Measurements from ENCODE around the gene ECM1. TPM values are rescaled to one million over a fixed set of nuclear protein-coding genes. Genes with fewer than 3 reads are reported as not detected.

Gene ECM1
- total and polyA plus RNA-seq, 2 experiments from 2014 or later = 3.0 to 7.1 TPM

GRCh38 chr1:150544204-150544603 lies 36.3 kb downstream of the ECM1 start:
- no peak overlapping the region for H2AFZ ChIP-seq
- H3K27ac ChIP-seq = no peak overlapping the region
- WGBS (ENCODE audit: low lambda C conversion rate, missing lambda C conversion rate) = 49% methylated on average over 3 of the region's 3 CpGs
- H3K27me3 ChIP-seq = no peaks in the 10 kb centered on the region
- TF ChIP-seq, protein P1, sequence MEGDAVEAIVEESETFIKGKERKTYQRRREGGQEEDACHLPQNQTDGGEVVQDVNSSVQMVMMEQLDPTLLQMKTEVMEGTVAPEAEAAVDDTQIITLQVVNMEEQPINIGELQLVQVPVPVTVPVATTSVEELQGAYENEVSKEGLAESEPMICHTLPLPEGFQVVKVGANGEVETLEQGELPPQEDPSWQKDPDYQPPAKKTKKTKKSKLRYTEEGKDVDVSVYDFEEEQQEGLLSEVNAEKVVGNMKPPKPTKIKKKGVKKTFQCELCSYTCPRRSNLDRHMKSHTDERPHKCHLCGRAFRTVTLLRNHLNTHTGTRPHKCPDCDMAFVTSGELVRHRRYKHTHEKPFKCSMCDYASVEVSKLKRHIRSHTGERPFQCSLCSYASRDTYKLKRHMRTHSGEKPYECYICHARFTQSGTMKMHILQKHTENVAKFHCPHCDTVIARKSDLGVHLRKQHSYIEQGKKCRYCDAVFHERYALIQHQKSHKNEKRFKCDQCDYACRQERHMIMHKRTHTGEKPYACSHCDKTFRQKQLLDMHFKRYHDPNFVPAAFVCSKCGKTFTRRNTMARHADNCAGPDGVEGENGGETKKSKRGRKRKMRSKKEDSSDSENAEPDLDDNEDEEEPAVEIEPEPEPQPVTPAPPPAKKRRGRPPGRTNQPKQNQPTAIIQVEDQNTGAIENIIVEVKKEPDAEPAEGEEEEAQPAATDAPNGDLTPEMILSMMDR (IDR thresholded peaks at IDR 0.05; ENCODE audit: poor library complexity) = no peak
- H3K4me3 ChIP-seq = no peak overlapping the region
- H3K9me2 ChIP-seq (replicated peaks; ENCODE audit: insufficient read depth) = no peaks in the 10 kb centered on the region
- H3K9me3 ChIP-seq (ENCODE audit: low read depth) = no peaks in the 10 kb centered on the region
- H3K36me3 ChIP-seq (replicated peaks; ENCODE audit: insufficient read depth, low read depth) = no peaks in the 10 kb centered on the region
- DNase-seq (ENCODE audit: low spot score) = peak; percentile 17
- H3K4me1 ChIP-seq (ENCODE audit: insufficient read depth) = peaks cover 6% of the 10 kb centered on the region
- H3K79me2 ChIP-seq = no peaks in the 10 kb centered on the region
- H3K4me2 ChIP-seq = no peak overlapping the region
- no peaks in the 10 kb centered on the region for H4K20me1 ChIP-seq (ENCODE audit: insufficient read depth, poor library complexity, severe bottlenecking)

DNA sequence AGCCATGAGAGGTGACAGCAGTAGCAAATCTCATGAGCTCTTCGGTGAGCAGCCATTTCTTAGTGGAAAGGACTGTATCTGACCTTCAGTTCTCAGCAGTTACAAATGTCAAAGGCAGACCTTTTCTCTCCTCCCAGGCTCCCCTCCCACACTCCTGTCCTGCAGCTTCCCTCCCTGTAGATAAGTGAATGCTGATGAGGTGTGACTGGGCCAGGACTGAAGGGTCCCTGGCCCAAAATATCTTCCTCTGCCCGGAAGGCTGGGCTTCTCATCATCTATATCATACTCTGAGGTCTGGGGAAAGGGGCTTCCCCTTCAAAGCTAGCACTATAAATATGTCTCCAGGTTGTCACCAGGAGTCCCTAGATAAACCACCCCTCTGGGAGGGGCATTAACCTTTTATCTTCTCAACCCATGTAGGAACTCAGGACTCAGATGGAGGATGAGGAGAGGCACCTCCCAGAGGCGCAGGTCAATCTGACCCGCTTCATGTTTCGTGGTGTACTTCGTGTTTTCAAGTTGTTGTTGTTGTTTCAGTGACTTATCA lies 37.6 kb downstream of the ECM1 start:
- WGBS (ENCODE audit: low lambda C conversion rate, missing lambda C conversion rate) = 73% methylated on average over 6 of the region's 6 CpGs

DNA sequence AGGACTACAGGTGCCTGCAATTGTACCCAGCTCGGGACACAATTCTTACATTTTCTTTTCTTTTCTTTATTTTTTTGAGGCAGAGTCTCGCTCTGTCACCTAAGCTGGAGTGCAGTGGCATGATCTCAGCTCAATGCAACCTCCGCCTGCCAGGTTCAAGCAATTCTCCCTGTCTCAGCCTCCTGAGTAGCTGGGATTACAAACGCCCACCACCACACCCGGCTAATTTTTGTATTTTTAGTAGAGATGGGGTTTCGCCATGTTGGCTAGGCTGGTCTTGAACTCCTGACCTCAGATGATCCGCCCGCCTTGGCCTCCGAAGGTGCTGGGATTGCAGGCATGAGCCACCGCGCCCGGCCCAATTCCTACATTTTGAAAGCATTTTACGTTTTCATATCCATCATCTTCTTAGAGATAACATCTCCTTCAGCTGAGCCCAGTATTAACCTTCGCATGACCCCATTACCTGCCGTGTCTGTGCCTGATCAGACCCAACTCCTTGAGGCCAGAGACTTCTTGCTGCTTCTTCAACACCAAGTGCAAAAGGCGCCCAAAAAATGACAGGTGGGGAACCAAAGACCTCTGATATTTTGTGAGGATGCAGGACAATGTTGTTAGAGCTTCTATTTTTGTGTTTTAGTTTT lies 38.5 kb downstream of the ECM1 start:
- H3K9me3 ChIP-seq (ENCODE audit: low read depth) = no peaks in the 10 kb centered on the region
- DNase-seq (ENCODE audit: low spot score) = no peak
- no peaks in the 10 kb centered on the region for H3K9me2 ChIP-seq (replicated peaks; ENCODE audit: insufficient read depth)
- no peak overlapping the region for H3K4me2 ChIP-seq
- H3K4me1 ChIP-seq (ENCODE audit: insufficient read depth) = peaks cover 14% of the 10 kb centered on the region
- H3K4me3 ChIP-seq = no peak overlapping the region
- H4K20me1 ChIP-seq (ENCODE audit: insufficient read depth, poor library complexity, severe bottlenecking) = no peaks in the 10 kb centered on the region
- no peak overlapping the region for H3K27ac ChIP-seq
- H3K36me3 ChIP-seq (replicated peaks; ENCODE audit: insufficient read depth, low read depth) = no peaks in the 10 kb centered on the region
- H3K79me2 ChIP-seq = no peaks in the 10 kb centered on the region
- TF ChIP-seq, protein P1 (IDR thresholded peaks at IDR 0.05; ENCODE audit: poor library complexity) = no peak
- TF ChIP-seq EZH2 (IDR thresholded peaks at IDR 0.05; ENCODE audit: borderline replicate concordance) = no peak
- TF ChIP-seq EZH2phosphoT487 (IDR thresholded peaks at IDR 0.05; ENCODE audit: low read depth, severe bottlenecking, unreplicated experiment) = no peak
- no peak overlapping the region for H2AFZ ChIP-seq
- no peaks in the 10 kb centered on the region for H3K27me3 ChIP-seq
- WGBS (ENCODE audit: low lambda C conversion rate, missing lambda C conversion rate) = 81% methylated on average over 16 of the region's 16 CpGs

More for the DNA sequence above, 37.6 kb downstream of the ECM1 start:
- Histone ChIP-seq H3K27ac (no peak overlapping the region), H3K4me3 (no peak overlapping the region), H3K9me3 (ENCODE audit: low read depth) (no peaks in the 10 kb centered on the region), H3K79me2 (no peaks in the 10 kb centered on the region), H3K4me2 (no peak overlapping the region), H4K20me1 (ENCODE audit: insufficient read depth, poor library complexity, severe bottlenecking) (no peaks in the 10 kb centered on the region), H3K4me1 (ENCODE audit: insufficient read depth) (peaks cover 8% of the 10 kb centered on the region), H3K27me3 (no peaks in the 10 kb centered on the region), H3K9me2 (replicated peaks; ENCODE audit: insufficient read depth) (no peaks in the 10 kb centered on the region), H3K36me3 (replicated peaks; ENCODE audit: insufficient read depth, low read depth) (no peaks in the 10 kb centered on the region), H2AFZ (no peak overlapping the region)
- no peak for TF ChIP-seq EZH2phosphoT487 (IDR thresholded peaks at IDR 0.05; ENCODE audit: low read depth, severe bottlenecking, unreplicated experiment)
- no peak for TF ChIP-seq EZH2 (IDR thresholded peaks at IDR 0.05; ENCODE audit: borderline replicate concordance)
- TF ChIP-seq, protein P1 (IDR thresholded peaks at IDR 0.05; ENCODE audit: poor library complexity) = no peak
- DNase-seq (ENCODE audit: low spot score) = no peak
